Neural cell (in vitro differentiated cells): Measurements from ENCODE around the gene ATP7B.

Experiments
- CTCF ChIP-seq: fragments of 450-650 bp; IDR thresholded peaks from 2 replicates; pipeline ENCODE4 v1.5.1; 2014; ENCODE audit warnings: antibody characterized with exemption, mild to moderate bottlenecking, moderate library complexity; ENCODE audit not compliant: poor library complexity, severe bottlenecking
- EP300 ChIP-seq: fragments of 450-650 bp; conservative IDR thresholded peaks from 2 replicates; pipeline ENCODE4 v1.6.1; 2014; ENCODE audit warnings: antibody characterized with exemption, mild to moderate bottlenecking, moderate library complexity; ENCODE audit not compliant: poor library complexity, severe bottlenecking
- EZH2 ChIP-seq: fragments of 200-600, 300-800 bp; shearing (Covaris generic), sonication (generic); IDR thresholded peaks from 2 replicates; pipeline ENCODE4 v1.6.1; 2014; ENCODE audit warnings: antibody characterized with exemption, low read length, borderline replicate concordance, mild to moderate bottlenecking; ENCODE audit not compliant: insufficient read depth, poor library complexity, severe bottlenecking
- RAD21 ChIP-seq: fragments of 450-650 bp; conservative IDR thresholded peaks from 2 replicates; pipeline ENCODE4 v1.6.1; 2014; ENCODE audit warnings: antibody characterized with exemption, mild to moderate bottlenecking, moderate library complexity
- TAF1 ChIP-seq: IDR thresholded peaks from 2 replicates; pipeline ENCODE4 v1.6.1; 2012; ENCODE audit warnings: low read depth

DNA sequence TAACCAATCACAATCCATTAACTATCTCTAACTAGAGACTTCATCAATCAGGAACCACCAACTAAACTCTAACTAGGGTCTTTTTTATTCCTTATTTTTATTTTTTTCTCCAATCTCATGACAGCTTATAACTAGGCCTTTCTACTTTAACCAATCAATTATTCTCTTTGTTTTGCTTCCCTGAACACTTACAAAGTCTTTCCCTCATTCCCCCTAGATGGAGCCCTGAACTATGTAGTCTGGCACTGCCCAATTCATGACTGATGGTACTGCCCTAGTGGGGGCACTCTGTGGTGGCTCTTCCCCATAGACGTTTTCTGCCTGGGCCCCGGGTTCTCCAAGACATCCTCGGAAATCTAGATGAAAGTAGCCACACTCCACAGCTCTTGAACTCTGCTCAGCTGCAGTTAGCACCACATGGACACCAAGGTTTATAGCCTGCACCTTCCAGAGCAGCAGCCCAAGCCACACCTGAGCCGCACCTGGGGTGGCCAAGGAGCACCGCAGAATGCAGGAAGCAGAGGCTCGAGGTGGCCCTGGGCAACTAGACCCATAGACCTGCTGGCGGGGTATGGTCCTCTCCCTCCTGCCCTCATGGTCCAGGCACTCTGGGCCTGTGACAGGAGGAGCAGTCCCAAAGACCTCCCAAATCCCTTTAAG, 6.6 kb downstream of the ATP7B start:
- TF ChIP-seq TAF1 (no peak), CTCF (no peak), EZH2 (no peak), RAD21 (no peak), EP300 (no peak)
